Lower leg skin (tissue), 4 donors: Measurements from ENCODE around the gene ANKFN1. TPM values are rescaled to one million over a fixed set of nuclear protein-coding genes. Genes with fewer than 3 reads are reported as not detected.

Source experiments
- DNase-seq, 2 donors: peaks; one replicate each; pipeline ENCODE4 v3.0.0-alpha.2; 2019; ENCODE audit warnings: low spot score in 2 of 2
- H3K4me3 ChIP-seq: fragments of 200-600 bp; sonication (generic); 2 replicates; pipeline ENCODE4 v1.5.1; 2017; ENCODE audit warnings: mild to moderate bottlenecking, low read depth; ENCODE audit not compliant: poor library complexity, severe bottlenecking
- CTCF ChIP-seq, 3 donors: fragments of 450-650 bp; IDR thresholded peaks; one replicate each; pipeline ENCODE4 v1.5.1; 2016; ENCODE audit warnings: antibody characterized with exemption in 3 of 3, mild to moderate bottlenecking in 3 of 3, moderate library complexity in 2 of 3
- POLR2A ChIP-seq, 2 donors: fragments of 450-650 bp; IDR thresholded peaks; one replicate each; pipeline ENCODE4 v1.6.1; 2016 to 2017; ENCODE audit warnings: antibody characterized with exemption in 2 of 2, mild to moderate bottlenecking in 1 of 2, moderate library complexity in 1 of 2
- WGBS, 2 donors: methylation state at CpG; one replicate each; pipeline ENCODE4 v1.1.5; 2018; 5-methylcytosine and 5-hydroxymethylcytosine counted together
- intact Hi-C: fragments of 100-400 bp; cut with DNase I; formaldehyde crosslinking; loops from one replicate; pipeline ENCODE4 v1.15.0; 2023; ENCODE audit warnings: low total_unique reads
- total RNA-seq, 4 donors: library from RNA; depleted of rRNA; stranded (reverse); fragments of >200 nt; gene quantifications; one replicate each; pipeline ENCODE4 v1.1.0, GENCODE V29; 2016

The ANKFN1 gene
- total RNA-seq, 4 donors from 2014 or later, result 1.1 to 3.1 (median 1.4) TPM

DNA sequence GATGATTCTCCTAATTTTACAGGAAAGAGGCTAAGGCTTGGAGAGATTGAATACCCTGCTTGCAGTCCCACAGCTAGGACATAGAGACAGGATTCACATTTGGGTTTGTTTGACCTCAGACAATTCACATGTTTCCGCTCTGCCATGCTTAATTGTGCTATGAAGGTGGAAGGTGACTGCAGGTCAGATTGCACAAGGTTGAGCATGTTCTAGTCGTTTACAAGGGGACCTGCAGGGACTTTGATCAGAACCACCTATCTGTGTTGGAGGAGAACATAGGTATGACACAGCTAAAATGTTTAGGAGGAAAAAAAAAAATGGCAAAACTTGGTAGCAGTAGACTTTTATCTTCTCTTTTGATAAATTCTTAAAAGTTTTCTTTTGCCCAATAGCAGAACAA, 4.9 kb upstream of the ANKFN1 start:
- no peak for TF ChIP-seq POLR2A (IDR thresholded peaks at IDR 0.05)
- no peak for TF ChIP-seq CTCF (IDR thresholded peaks at IDR 0.05)
- intact Hi-C loops, result no loop called here
- 69 to 78% methylated on average over 2 of the region's 2 CpGs for WGBS, 2 donors
- H3K4me3 ChIP-seq, result no peak overlapping the region
- no peak for DNase-seq

GRCh38 chr17:56149266-56150036, 3.8 kb upstream of the ANKFN1 start:
- intact Hi-C loops, result no loop called here
- TF ChIP-seq POLR2A (IDR thresholded peaks at IDR 0.05) (no peak), CTCF (IDR thresholded peaks at IDR 0.05) (no peak)
- no peak overlapping the region for H3K4me3 ChIP-seq
- 38 to 44% methylated on average over 3 of the region's 3 CpGs for WGBS, 2 donors
- no peak for DNase-seq

DNA sequence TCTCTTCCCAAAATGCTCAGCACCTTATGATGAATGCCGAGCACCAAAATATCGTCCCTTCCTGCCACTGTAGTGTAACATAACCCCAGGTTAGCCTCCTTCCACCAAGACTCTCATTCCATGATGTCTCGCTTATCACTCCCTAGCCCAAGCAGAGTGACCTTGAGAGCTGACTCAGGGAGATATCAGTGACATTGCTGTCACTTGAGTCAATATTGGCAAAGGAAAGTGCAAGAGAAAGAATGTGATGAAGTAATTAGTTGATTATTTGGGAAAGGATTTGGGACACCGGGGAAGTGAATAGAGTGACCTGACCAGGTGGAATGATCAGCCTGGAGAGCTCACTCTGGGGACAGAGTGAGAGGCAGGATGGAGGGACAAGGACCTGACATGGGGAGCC, 2.6 kb upstream of the ANKFN1 start:
- 91 to 93% methylated on average over 4 of the region's 4 CpGs for WGBS, 2 donors
- intact Hi-C loops, result no loop called here

GRCh38 chr17:56157845-56158244, 4.6 kb downstream of the ANKFN1 start:
- intact Hi-C loops, result no loop called here
- WGBS, 2 donors, result 60 to 82% methylated on average over 4 of the region's 4 CpGs
- TF ChIP-seq CTCF (IDR thresholded peaks at IDR 0.05) (no peak), POLR2A (IDR thresholded peaks at IDR 0.05) (no peak)
- H3K4me3 ChIP-seq, result no peak overlapping the region
- DNase-seq, result no peak

More for the DNA sequence above, 2.6 kb upstream of the ANKFN1 start:
- TF ChIP-seq CTCF (IDR thresholded peaks at IDR 0.05) (no peak), POLR2A (IDR thresholded peaks at IDR 0.05) (no peak)
- DNase-seq, result no peak
- no peak overlapping the region for H3K4me3 ChIP-seq

DNA sequence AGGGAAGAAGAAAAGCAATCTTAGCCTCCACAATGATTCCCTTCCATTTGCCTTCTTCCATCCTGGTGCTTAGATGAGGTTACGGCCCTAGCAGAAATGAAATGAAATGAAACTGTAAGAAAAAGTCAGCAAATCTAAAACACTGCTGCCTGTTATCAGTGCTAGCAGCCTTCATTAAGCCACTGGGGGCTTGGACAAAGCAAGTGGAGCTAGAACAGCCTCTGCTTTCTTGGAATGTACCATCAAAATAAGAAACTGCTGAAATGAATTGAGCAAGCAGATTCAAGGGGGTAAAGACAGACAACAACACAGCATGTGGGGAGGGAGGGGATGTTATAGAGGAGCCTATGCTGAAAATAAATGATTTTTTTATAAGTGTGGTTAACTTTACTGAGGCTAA, 5.1 kb downstream of the ANKFN1 start:
- no peak for DNase-seq
- intact Hi-C loops, result no loop called here
- H3K4me3 ChIP-seq, result no peak overlapping the region
- TF ChIP-seq CTCF (IDR thresholded peaks at IDR 0.05), result no peak
- TF ChIP-seq POLR2A (IDR thresholded peaks at IDR 0.05), result no peak
- 43 to 87% methylated on average over 1 of the region's 1 CpG for WGBS, 2 donors
